GM23338 (cell line): Measurements from ENCODE around the gene GSTP1. TPM values are rescaled to one million over a fixed set of nuclear protein-coding genes. Genes with fewer than 3 reads are reported as not detected.

Source experiments
- ATAC-seq: fragments of 200-7000 bp; cut with Tn5 transposase; 3 replicates; pipeline ENCODE4 v1.9.1; 2020
- DNase-seq: peaks from one replicate; pipeline ENCODE4 v3.0.0-alpha.2; 2015; ENCODE audit warnings: low spot score
- H2AFZ ChIP-seq: fragments of 200-600 bp; sonication (generic); 2 replicates; pipeline ENCODE4 v1.8.0; 2016; ENCODE audit warnings: antibody characterized with exemption, mild to moderate bottlenecking, moderate library complexity
- H3F3A ChIP-seq: fragments of 200-600 bp; sonication (generic); replicated peaks from 2 replicates; pipeline ENCODE4 v1.8.0; 2017; ENCODE audit warnings: antibody characterized with exemption, mixed run types, low read depth
- H3K27ac ChIP-seq: fragments of 200-600 bp; sonication (generic); 2 replicates; pipeline ENCODE4 v1.6.1; 2016; ENCODE audit warnings: low read depth
- H3K27me3 ChIP-seq: fragments of 200-600 bp; sonication (generic); 2 replicates; pipeline ENCODE4 v1.8.0; 2016; ENCODE audit warnings: mild to moderate bottlenecking, mixed run types, moderate library complexity; ENCODE audit not compliant: insufficient read depth
- H3K36me3 ChIP-seq: fragments of 200-600 bp; sonication (generic); 2 replicates; pipeline ENCODE4 v1.8.0; 2016; ENCODE audit warnings: mild to moderate bottlenecking; ENCODE audit not compliant: insufficient read depth
- H3K4me1 ChIP-seq: fragments of 200-600 bp; sonication (generic); 2 replicates; pipeline ENCODE4 v1.8.0; 2016; ENCODE audit warnings: mild to moderate bottlenecking, moderate library complexity; ENCODE audit not compliant: insufficient read depth
- H3K4me2 ChIP-seq: fragments of 200-600 bp; sonication (generic); 2 replicates; pipeline ENCODE4 v1.7.1; 2017; ENCODE audit warnings: mixed run types
- H3K4me3 ChIP-seq: fragments of 200-600 bp; sonication (generic); 2 replicates; pipeline ENCODE4 v1.6.1; 2016; ENCODE audit warnings: mixed run types
- H3K79me2 ChIP-seq: fragments of 200-600 bp; sonication (generic); replicated peaks from 2 replicates; pipeline ENCODE4 v1.8.0; 2017; ENCODE audit warnings: mild to moderate bottlenecking; ENCODE audit not compliant: insufficient read depth
- H3K9me2 ChIP-seq: fragments of 200-600 bp; sonication (generic); 2 replicates; pipeline ENCODE4 v1.8.0; 2017; ENCODE audit not compliant: insufficient read depth
- H4K20me1 ChIP-seq: fragments of 200-600 bp; sonication (generic); replicated peaks from 2 replicates; pipeline ENCODE4 v1.8.0; 2017; ENCODE audit warnings: mild to moderate bottlenecking; ENCODE audit not compliant: insufficient read depth
- H3K27ac Mint-ChIP-seq: 2 replicates; pipeline ENCODE4 v1.8.0; 2020; ENCODE audit warnings: inconsistent platforms, mild to moderate bottlenecking, moderate library complexity, mixed read lengths
- H3K27me3 Mint-ChIP-seq: 3 replicates; pipeline ENCODE4 v1.8.0; 2022; ENCODE audit warnings: low read depth, mild to moderate bottlenecking, moderate library complexity, mixed read lengths, inconsistent platforms; ENCODE audit not compliant: insufficient read depth, poor library complexity
- H3K36me3 Mint-ChIP-seq: 3 replicates; pipeline ENCODE4 v1.8.0; 2021; ENCODE audit warnings: low read depth, mild to moderate bottlenecking, inconsistent platforms, moderate library complexity, mixed read lengths
- H3K4me1 Mint-ChIP-seq: 3 replicates; pipeline ENCODE4 v1.8.0; 2020; ENCODE audit warnings: mild to moderate bottlenecking, inconsistent platforms, mixed read lengths
- H3K4me3 Mint-ChIP-seq: 3 replicates; pipeline ENCODE4 v1.8.0; 2021; ENCODE audit warnings: moderate library complexity, mild to moderate bottlenecking, inconsistent platforms, mixed read lengths
- H3K9me3 Mint-ChIP-seq: 3 replicates; pipeline ENCODE4 v1.8.0; 2020; ENCODE audit warnings: moderate library complexity, mild to moderate bottlenecking, inconsistent platforms, mixed read lengths
- EZH2phosphoT487 ChIP-seq: fragments of 200-600 bp; sonication (generic); IDR thresholded peaks from one replicate; pipeline ENCODE4 v1.8.1; 2018; ENCODE audit warnings: antibody characterized with exemption; ENCODE audit not compliant: unreplicated experiment
- ZNF331 ChIP-seq: fragments of 250-450 bp; sonication (Bioruptor Pico); IDR thresholded peaks from 2 replicates; pipeline ENCODE4 v1.5.0; 2020; ENCODE audit warnings: low read depth, mild to moderate bottlenecking, moderate library complexity
- polyA plus RNA-seq: library from polyadenylated mRNA; unstranded; fragments of >200 nt; fragmentation: Nextera tagmentation; extraction: Ambion mirVana; gene quantifications from 2 replicates; pipeline ENCODE4 v1.2.1, GENCODE V29; 2016
- total RNA-seq: library from RNA; depleted of rRNA; stranded (reverse); fragments of >200 nt; shearing (Covaris generic); gene quantifications from 2 replicates; pipeline ENCODE4 v1.2.3, GENCODE V29; 2014
- TF ChIP-seq, protein P1 (sequence below): IDR thresholded peaks from one replicate; pipeline ENCODE4 v1.6.1; 2018; ENCODE audit warnings: antibody characterized with exemption; ENCODE audit not compliant: unreplicated experiment
- TF ChIP-seq, protein P2 (sequence below): fragments of 250-450 bp; sonication (Bioruptor Pico); IDR thresholded peaks from 2 replicates; pipeline ENCODE4 v1.5.0; 2020; ENCODE audit warnings: mild to moderate bottlenecking, moderate library complexity
- TF ChIP-seq, protein P3 (sequence below), 2 experiments: fragments of 200-600 bp in 1 of 2; sonication (generic) in 1 of 2; conservative IDR thresholded peaks; 2 replicates each; pipeline versions ENCODE4 v1.5.1 to v1.6.1; 2016 to 2017; ENCODE audit warnings: antibody characterized with exemption in 2 of 2, low read depth in 2 of 2, mild to moderate bottlenecking in 2 of 2, moderate library complexity in 1 of 2

The GSTP1 gene
- total and polyA plus RNA-seq, 2 experiments from 2014 or later = 1,776 to 1,881 TPM

DNA sequence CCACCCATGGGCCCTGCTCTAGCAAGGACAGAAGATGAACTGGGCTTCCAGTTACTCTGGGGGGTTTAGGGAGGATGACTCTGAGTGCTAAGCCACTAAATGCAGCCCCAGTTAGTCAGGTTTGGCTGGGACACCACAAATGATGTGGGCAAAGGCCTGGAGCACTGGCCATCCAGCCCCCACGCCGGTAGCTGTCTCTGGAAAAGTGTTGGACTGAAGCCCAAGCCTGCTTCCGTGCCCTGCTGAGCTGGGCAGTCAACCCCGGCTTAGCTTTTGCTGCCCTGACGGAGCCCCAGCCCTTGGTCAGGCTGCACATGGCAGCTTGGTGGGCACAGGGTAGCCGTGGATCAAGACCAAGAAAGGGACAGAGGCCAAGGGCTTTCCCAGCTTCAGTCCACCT, 5.7 kb upstream of the GSTP1 start (continued):
- TF ChIP-seq, protein P1, sequence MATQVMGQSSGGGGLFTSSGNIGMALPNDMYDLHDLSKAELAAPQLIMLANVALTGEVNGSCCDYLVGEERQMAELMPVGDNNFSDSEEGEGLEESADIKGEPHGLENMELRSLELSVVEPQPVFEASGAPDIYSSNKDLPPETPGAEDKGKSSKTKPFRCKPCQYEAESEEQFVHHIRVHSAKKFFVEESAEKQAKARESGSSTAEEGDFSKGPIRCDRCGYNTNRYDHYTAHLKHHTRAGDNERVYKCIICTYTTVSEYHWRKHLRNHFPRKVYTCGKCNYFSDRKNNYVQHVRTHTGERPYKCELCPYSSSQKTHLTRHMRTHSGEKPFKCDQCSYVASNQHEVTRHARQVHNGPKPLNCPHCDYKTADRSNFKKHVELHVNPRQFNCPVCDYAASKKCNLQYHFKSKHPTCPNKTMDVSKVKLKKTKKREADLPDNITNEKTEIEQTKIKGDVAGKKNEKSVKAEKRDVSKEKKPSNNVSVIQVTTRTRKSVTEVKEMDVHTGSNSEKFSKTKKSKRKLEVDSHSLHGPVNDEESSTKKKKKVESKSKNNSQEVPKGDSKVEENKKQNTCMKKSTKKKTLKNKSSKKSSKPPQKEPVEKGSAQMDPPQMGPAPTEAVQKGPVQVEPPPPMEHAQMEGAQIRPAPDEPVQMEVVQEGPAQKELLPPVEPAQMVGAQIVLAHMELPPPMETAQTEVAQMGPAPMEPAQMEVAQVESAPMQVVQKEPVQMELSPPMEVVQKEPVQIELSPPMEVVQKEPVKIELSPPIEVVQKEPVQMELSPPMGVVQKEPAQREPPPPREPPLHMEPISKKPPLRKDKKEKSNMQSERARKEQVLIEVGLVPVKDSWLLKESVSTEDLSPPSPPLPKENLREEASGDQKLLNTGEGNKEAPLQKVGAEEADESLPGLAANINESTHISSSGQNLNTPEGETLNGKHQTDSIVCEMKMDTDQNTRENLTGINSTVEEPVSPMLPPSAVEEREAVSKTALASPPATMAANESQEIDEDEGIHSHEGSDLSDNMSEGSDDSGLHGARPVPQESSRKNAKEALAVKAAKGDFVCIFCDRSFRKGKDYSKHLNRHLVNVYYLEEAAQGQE = no peak
- TF ChIP-seq ZNF331 (CRISPR knock-in tag) = no peak
- TF ChIP-seq, protein P2, sequence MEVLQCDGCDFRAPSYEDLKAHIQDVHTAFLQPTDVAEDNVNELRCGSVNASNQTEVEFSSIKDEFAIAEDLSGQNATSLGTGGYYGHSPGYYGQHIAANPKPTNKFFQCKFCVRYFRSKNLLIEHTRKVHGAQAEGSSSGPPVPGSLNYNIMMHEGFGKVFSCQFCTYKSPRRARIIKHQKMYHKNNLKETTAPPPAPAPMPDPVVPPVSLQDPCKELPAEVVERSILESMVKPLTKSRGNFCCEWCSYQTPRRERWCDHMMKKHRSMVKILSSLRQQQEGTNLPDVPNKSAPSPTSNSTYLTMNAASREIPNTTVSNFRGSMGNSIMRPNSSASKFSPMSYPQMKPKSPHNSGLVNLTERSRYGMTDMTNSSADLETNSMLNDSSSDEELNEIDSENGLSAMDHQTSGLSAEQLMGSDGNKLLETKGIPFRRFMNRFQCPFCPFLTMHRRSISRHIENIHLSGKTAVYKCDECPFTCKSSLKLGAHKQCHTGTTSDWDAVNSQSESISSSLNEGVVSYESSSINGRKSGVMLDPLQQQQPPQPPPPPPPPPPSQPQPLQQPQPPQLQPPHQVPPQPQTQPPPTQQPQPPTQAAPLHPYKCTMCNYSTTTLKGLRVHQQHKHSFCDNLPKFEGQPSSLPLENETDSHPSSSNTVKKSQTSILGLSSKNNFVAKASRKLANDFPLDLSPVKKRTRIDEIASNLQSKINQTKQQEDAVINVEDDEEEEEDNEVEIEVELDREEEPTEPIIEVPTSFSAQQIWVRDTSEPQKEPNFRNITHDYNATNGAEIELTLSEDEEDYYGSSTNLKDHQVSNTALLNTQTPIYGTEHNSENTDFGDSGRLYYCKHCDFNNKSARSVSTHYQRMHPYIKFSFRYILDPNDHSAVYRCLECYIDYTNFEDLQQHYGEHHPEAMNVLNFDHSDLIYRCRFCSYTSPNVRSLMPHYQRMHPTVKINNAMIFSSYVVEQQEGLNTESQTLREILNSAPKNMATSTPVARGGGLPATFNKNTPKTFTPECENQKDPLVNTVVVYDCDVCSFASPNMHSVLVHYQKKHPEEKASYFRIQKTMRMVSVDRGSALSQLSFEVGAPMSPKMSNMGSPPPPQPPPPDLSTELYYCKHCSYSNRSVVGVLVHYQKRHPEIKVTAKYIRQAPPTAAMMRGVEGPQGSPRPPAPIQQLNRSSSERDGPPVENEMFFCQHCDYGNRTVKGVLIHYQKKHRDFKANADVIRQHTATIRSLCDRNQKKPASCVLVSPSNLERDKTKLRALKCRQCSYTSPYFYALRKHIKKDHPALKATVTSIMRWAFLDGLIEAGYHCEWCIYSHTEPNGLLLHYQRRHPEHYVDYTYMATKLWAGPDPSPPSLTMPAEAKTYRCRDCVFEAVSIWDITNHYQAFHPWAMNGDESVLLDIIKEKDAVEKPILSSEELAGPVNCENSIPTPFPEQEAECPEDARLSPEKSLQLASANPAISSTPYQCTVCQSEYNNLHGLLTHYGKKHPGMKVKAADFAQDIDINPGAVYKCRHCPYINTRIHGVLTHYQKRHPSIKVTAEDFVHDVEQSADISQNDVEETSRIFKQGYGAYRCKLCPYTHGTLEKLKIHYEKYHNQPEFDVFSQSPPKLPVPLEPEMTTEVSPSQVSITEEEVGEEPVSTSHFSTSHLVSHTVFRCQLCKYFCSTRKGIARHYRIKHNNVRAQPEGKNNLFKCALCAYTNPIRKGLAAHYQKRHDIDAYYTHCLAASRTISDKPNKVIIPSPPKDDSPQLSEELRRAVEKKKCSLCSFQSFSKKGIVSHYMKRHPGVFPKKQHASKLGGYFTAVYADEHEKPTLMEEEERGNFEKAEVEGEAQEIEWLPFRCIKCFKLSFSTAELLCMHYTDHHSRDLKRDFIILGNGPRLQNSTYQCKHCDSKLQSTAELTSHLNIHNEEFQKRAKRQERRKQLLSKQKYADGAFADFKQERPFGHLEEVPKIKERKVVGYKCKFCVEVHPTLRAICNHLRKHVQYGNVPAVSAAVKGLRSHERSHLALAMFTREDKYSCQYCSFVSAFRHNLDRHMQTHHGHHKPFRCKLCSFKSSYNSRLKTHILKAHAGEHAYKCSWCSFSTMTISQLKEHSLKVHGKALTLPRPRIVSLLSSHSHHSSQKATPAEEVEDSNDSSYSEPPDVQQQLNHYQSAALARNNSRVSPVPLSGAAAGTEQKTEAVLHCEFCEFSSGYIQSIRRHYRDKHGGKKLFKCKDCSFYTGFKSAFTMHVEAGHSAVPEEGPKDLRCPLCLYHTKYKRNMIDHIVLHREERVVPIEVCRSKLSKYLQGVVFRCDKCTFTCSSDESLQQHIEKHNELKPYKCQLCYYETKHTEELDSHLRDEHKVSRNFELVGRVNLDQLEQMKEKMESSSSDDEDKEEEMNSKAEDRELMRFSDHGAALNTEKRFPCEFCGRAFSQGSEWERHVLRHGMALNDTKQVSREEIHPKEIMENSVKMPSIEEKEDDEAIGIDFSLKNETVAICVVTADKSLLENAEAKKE = no peak

DNA sequence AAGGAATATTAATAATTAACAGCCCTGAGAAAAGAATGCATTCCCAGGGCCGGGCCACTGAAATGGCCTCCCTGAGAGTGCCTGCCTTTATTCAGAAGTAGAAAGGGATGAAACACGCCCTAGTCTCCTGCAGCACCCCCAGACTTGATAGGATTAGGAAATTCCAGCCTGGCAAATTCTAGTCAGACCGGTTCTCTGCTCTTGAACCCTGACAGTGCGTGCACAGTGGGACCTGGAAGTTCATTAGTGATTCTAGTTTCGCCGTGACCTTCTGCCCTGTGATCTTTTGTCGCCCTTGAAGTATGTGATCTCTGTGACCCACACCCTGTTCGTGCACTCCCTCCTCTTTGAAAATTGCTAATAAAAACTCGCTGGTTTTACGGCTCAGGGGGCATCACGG, 2.1 kb upstream of the GSTP1 start:
- H3K4me2 ChIP-seq = peak overlapping the region; percentile 69
- peaks cover 9% of the 10 kb centered on the region; the same call in 1 of the 2 replicates for H3K36me3 ChIP-seq
- H3K4me1 ChIP-seq = peaks cover 39% of the 10 kb centered on the region
- H3K36me3 Mint-ChIP-seq = peaks cover 23% of the 10 kb centered on the region
- H3K9me3 Mint-ChIP-seq = peaks cover 2% of the 10 kb centered on the region; the same call in 2 of the 3 replicates
- no peaks in the 10 kb centered on the region for H3K27me3 ChIP-seq
- peak overlapping the region; percentile 17 for H3K4me3 ChIP-seq
- ATAC-seq (no peak), DNase-seq (peak; percentile 72)
- peaks cover 58% of the 10 kb centered on the region for H3K4me1 Mint-ChIP-seq
- H3K9me2 ChIP-seq = no peaks in the 10 kb centered on the region
- no peak overlapping the region for H3K27ac ChIP-seq
- no peak overlapping the region for H2AFZ ChIP-seq
- H3K27ac Mint-ChIP-seq = peak overlapping the region; percentile 94
- H4K20me1 ChIP-seq = peaks cover 13% of the 10 kb centered on the region; the same call in 1 of the 2 replicates
- peaks cover 9% of the 10 kb centered on the region for H3F3A ChIP-seq
- peaks cover 27% of the 10 kb centered on the region for H3K79me2 ChIP-seq
- H3K27me3 Mint-ChIP-seq = peaks cover 30% of the 10 kb centered on the region
- H3K4me3 Mint-ChIP-seq = peak overlapping the region; percentile 96
- TF ChIP-seq, protein P3, sequence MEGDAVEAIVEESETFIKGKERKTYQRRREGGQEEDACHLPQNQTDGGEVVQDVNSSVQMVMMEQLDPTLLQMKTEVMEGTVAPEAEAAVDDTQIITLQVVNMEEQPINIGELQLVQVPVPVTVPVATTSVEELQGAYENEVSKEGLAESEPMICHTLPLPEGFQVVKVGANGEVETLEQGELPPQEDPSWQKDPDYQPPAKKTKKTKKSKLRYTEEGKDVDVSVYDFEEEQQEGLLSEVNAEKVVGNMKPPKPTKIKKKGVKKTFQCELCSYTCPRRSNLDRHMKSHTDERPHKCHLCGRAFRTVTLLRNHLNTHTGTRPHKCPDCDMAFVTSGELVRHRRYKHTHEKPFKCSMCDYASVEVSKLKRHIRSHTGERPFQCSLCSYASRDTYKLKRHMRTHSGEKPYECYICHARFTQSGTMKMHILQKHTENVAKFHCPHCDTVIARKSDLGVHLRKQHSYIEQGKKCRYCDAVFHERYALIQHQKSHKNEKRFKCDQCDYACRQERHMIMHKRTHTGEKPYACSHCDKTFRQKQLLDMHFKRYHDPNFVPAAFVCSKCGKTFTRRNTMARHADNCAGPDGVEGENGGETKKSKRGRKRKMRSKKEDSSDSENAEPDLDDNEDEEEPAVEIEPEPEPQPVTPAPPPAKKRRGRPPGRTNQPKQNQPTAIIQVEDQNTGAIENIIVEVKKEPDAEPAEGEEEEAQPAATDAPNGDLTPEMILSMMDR (conservative IDR thresholded peaks at IDR 0.05; ENCODE audit: low read depth in 2 of 2) = no peak
- TF ChIP-seq, protein P1 = no peak
- TF ChIP-seq EZH2phosphoT487 = no peak
